Stimulated activated effector memory CD8-positive, alpha-beta T cell treated with anti-CD3 and anti-CD28 coated beads, Interleukin-12 subunit alpha, Interleukin-12 subunit beta, amount 100 ng/mL, for 72 hours (primary cell): ENCODE data around the gene NELFB.

Experiments
- ATAC-seq: fragments of 150-1000 bp; cut with Tn5 transposase; 2 replicates; pipeline ENCODE4 v1.10.0; 2021
- DNase-seq, 2 donors: peaks; one replicate each; pipeline ENCODE4 v3.0.0; 2021 to 2022; ENCODE audit warnings: low spot score in 2 of 2
- H3K27ac Mint-ChIP-seq: one replicate; pipeline ENCODE4 v1.8.0; 2022; ENCODE audit warnings: mild to moderate bottlenecking, mixed read lengths
- H3K36me3 Mint-ChIP-seq: one replicate; pipeline ENCODE4 v1.8.0; 2022; ENCODE audit warnings: mild to moderate bottlenecking, mixed read lengths
- H3K4me1 Mint-ChIP-seq: one replicate; pipeline ENCODE4 v1.8.0; 2022; ENCODE audit warnings: mixed read lengths
- H3K4me3 Mint-ChIP-seq: one replicate; pipeline ENCODE4 v1.8.0; 2022; ENCODE audit warnings: mild to moderate bottlenecking, mixed read lengths
- H3K9me3 Mint-ChIP-seq: one replicate; pipeline ENCODE4 v1.8.0; 2022; ENCODE audit warnings: mixed read lengths

The NELFB gene

DNA sequence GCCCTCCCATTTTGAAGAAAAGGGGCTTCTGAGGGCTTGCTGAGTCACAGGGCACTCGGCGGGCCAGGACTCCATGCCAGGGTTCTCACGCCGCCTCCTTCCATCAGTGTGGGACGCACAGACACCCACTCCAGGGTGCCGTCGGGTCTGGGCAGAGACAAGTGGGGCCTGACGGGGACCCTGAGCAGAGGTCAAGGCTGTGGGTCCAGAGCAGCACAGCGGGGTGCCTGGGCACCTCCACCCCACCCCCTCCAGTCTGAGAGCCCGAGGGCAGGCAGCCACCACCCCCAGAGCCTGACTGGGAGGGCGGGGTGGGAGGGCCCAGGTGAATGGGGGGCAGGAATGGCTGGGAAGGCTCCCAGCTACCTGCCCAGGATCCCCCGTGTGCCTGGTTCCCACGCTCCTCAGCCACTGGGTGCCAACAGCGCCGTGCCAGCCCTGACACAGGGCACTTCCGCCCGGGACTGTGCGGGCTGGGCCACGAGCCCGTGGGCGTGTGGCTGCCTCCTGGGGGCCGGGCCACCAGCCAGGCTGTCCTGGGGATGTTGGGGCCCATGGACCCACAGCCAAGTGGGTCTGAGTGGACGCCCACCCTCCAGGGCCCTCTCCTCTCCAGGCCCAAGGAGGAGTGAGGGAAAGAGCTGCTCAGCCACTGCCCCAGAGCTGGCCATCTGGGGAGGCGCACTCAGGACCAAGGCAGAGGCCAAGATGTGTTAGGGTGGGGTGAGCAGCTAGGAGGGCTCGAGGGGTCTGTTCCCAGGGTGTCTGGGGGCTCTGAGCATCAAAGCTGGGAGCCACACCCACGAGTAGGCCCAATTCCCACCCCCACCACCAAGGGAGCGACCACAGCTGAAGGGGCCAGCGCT is 57.1 kb downstream of the NELFB start:
- no peak overlapping the region for H3K27ac Mint-ChIP-seq
- no peaks in the 10 kb centered on the region for H3K36me3 Mint-ChIP-seq
- ATAC-seq (no peak), DNase-seq (no peak)
- no peaks in the 10 kb centered on the region for H3K9me3 Mint-ChIP-seq
- no peak overlapping the region for H3K4me3 Mint-ChIP-seq
- no peaks in the 10 kb centered on the region for H3K4me1 Mint-ChIP-seq

DNA sequence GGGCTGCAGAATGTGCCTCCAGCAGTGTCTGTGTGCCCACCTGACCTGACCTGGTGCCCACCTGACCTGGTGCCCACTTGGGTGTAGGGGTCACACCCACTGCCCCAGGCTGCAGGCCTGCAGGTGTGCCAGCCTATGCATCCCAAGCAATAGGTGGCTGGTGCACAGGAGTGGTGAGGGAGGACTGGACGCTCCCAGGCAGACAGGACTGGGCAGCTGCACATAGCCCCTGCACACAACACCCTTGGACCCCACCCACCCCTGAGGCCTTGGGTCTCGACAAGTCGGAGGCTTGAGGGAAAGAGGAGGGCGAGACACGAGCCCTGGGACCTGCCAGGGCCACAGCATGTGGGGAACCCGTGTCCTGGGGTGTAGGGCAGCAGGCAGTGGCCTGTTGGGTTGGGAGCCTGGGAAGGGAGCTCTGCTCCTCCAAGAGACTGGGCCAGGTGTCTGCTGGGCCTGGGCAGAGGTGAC is 57.8 kb downstream of the NELFB start:
- Mint-ChIP-seq H3K27ac (no peak overlapping the region), H3K36me3 (no peaks in the 10 kb centered on the region), H3K4me3 (no peak overlapping the region), H3K9me3 (no peaks in the 10 kb centered on the region), H3K4me1 (no peaks in the 10 kb centered on the region)
- no peak for DNase-seq
- no peak for ATAC-seq

DNA sequence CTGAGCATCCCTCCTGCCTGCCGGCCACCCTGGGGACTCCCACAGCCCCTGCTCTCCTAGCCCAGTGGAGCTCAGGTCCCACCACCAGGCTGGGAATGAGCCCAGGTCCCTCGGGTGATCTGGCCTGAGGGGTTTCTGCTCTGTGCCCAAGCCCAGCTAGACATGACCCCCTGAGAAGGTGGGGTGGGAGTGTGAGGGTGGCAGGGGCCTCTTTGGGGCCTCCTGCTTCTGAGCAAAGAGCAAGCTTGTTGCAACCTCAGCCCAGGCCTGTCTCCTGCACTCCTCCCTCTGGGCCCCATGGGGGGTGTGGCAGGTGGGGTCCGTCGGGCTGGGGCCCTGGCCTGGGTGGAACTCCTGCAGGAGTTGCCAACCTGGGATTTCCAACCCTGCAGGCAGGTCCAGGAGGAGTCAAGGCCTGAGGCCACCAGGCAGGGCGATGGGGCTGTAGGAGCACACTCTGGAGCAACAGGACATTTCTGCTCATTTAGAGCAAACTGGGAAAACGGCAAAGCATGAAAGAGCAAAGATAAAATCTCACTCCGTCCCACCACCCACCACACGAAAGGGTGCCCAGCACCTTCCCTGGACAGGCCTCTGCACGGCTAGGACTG is 58.3 kb downstream of the NELFB start:
- H3K27ac Mint-ChIP-seq, result no peak overlapping the region
- H3K4me1 Mint-ChIP-seq, result no peaks in the 10 kb centered on the region
- no peaks in the 10 kb centered on the region for H3K36me3 Mint-ChIP-seq
- H3K4me3 Mint-ChIP-seq, result no peak overlapping the region
- ATAC-seq (no peak), DNase-seq (no peak)
- no peaks in the 10 kb centered on the region for H3K9me3 Mint-ChIP-seq

DNA sequence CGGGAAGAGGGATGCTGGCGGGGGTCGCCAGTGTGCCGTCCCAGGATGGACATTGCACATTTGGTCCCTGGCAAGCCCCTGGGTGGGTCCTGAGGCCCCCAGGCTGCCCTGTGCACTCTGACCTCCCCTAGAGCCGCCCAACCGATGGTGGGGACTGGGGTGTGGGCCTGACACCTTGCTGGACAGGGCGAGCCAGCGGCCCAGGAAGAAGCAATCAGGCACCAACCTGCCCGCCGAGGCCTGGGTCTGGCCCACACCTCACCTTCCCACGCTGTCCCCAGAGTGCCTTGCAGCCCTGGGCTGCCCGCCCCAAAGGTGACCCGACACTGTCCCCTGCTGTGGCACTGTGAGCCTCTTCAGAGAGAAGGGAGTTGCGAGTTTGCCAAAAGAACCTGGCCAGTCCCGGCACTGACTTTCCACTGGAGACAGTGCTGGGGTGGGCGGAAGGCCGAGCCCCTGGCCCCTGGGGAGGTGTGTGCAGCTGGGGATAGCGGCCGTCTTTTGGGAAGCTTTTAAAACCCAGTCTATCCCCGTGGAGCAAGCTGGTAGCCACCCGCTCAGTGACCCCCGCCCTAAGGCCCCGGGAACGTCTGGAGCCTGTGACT is 58.9 kb downstream of the NELFB start:
- no peak overlapping the region for H3K4me3 Mint-ChIP-seq
- H3K27ac Mint-ChIP-seq, result no peak overlapping the region
- no peaks in the 10 kb centered on the region for H3K36me3 Mint-ChIP-seq
- no peaks in the 10 kb centered on the region for H3K9me3 Mint-ChIP-seq
- DNase-seq (no peak), ATAC-seq (no peak)
- no peaks in the 10 kb centered on the region for H3K4me1 Mint-ChIP-seq

DNA sequence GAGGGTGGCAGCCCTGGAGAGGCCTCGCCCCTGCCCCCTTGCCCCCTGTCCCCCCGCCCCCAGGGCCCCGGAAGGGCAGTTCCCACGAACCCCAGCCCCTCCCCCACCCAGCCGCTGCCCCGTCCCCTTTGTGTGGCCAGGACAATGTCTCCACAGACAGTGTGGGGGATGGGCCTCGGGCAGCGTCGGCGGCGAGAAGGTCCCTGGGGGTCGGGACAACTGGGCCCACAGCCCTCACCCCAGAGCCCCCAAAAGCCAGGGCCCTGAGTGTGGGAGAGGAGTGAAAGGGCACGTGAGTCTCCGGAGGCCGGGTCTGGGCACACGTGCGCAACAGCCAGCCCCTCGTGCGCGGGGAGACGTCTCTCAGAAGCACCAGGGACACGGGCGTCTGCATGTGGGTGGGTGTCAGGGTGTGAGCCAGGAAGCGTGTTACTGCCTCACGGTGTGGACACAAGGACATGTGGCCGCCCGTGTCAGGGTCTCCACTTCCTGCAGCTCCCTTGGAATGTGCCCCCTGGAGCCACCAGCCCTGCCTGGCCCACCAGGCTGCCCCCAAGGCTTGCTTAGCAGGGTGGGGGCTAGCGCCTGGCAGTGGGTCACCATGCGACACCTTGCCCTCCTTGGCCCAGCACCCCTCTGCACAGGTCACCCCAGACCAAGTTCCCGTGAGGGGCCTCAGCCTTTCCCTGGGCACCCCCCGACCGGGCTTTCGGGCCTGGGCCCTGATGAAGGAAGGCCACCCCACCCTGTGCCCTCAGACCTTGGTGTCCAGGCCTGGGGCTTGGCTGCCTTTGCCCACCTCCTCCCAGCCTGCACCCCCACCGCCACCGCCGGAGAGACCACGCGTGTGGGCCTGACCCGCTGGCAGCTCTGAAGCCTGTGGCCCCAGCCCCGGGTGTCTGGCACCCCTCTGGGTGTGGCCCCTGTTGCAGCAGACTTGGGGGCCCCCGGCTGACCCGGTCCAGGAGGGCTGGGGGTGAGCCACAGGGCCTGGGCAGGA is 59.7 kb downstream of the NELFB start:
- ATAC-seq, result no peak
- H3K4me3 Mint-ChIP-seq, result no peak overlapping the region
- no peak overlapping the region for H3K27ac Mint-ChIP-seq
- DNase-seq, result no peak
- no peaks in the 10 kb centered on the region for H3K36me3 Mint-ChIP-seq
- H3K4me1 Mint-ChIP-seq, result no peaks in the 10 kb centered on the region
- H3K9me3 Mint-ChIP-seq, result no peaks in the 10 kb centered on the region

DNA sequence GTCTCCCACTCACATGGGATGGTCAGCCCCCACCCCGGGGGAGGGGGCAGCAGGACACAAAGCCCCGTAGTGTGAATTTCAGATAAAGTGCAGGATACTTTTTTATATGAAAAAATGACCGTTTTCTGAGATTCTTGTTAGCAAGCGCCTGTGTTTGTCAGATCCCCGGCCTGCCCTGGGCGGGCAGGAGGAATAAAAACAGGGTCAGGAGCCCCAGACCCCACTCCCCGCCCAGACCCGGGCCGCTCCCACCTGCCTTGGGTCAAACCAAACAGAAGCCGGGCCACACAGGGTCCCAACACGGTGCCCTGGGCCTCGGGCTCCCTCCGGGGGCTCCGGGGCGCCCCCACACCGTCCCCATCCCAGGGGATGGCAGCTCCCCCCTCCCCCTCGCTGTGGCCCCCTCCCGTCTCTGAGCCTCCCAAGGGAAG is 60.5 kb downstream of the NELFB start:
- Mint-ChIP-seq H3K36me3 (no peaks in the 10 kb centered on the region), H3K4me3 (no peak overlapping the region), H3K9me3 (no peaks in the 10 kb centered on the region), H3K27ac (no peak overlapping the region), H3K4me1 (no peaks in the 10 kb centered on the region)
- ATAC-seq (no peak), DNase-seq (no peak)

DNA sequence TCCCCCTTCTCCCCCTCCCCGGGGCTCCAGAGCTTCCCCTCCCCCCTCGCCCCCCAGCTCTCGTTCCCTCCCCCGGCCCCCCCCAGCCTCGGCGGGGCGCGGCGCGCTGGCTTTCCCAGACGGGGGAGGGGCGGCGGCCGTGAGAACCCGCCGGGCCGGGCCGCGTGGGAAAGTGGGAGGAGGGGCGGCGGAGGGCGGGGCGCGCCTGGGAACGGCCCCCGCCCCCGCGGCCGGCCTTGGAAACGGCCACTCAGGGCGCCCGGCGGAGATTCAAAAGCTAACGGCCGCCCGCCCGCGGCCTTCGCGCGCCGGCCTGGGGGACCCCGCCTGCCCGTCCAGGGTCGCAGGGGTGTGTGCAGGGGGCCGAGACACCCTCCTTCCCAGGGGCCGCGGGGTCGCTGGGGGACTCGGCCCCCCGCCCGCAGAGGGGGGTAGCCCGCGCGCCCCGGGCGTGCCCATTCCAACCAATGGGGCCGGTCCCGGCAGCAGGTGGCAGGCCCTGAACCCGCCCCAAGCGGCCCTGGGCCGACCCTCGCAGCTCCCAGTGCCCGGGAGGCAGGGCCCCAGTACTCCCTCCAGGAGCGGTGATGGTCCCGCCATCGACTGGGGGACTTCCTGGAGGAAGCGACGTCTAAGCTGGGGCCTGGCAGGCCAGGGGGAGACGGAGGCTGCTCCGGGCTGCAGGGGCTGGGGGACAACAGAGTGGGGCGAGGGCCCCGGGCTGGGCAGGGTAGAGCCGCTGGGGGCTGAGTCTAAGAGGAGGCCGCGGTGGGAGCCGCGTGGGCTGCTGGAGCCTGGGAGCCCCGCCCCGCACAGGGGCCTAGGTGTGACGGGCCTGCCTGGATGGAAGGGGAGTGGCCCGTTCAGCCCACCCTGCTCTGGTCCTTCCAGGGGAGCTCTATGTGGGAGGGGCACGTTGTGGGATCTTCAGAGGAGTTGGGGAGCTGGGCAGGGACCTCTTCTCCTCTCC is 61.2 kb downstream of the NELFB start:
- H3K4me3 Mint-ChIP-seq, result no peak overlapping the region

DNA sequence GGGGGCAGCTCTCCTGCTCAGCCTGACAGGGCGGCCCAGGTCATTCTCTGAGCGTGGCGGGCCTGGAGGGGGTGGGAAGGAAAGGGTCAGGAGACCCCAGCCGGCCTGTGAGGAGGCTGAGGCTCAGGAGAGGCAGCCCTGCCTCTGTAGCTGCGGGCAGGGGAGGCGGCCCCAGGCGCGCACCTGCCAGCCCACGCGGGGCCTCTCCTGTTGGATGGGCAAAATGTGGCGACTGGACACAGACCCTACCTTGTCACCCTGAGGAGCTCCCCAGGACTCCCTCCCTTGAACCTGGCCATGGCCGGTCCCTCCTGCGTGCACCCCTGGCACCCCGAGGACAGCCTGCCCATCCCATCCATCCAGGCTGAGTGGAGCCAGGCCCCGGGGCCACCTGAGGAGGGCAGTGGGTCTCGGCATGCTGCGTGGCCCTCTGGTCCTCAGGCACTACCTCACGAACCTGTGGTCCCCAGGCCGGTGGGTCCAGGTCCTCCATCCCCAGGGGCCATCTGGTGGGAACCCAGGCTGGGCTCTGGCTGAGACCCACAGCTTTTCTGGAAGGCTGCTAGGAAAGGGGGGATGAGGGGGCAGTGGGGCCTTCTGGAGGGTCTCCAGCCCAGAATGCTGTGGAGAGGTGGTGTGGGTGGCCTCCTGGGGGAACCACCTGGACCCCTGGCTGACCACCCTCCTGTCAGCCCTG is 62.0 kb downstream of the NELFB start:
- H3K27ac Mint-ChIP-seq, result no peak overlapping the region
- no peak for DNase-seq

More for the DNA sequence above, 61.2 kb downstream of the NELFB start:
- DNase-seq (peak in 1 of 2 donors; percentile 52), ATAC-seq (peak; percentile 52)
- no peaks in the 10 kb centered on the region for H3K4me1 Mint-ChIP-seq
- no peaks in the 10 kb centered on the region for H3K36me3 Mint-ChIP-seq
- H3K27ac Mint-ChIP-seq, result no peak overlapping the region
- H3K9me3 Mint-ChIP-seq, result no peaks in the 10 kb centered on the region

DNA sequence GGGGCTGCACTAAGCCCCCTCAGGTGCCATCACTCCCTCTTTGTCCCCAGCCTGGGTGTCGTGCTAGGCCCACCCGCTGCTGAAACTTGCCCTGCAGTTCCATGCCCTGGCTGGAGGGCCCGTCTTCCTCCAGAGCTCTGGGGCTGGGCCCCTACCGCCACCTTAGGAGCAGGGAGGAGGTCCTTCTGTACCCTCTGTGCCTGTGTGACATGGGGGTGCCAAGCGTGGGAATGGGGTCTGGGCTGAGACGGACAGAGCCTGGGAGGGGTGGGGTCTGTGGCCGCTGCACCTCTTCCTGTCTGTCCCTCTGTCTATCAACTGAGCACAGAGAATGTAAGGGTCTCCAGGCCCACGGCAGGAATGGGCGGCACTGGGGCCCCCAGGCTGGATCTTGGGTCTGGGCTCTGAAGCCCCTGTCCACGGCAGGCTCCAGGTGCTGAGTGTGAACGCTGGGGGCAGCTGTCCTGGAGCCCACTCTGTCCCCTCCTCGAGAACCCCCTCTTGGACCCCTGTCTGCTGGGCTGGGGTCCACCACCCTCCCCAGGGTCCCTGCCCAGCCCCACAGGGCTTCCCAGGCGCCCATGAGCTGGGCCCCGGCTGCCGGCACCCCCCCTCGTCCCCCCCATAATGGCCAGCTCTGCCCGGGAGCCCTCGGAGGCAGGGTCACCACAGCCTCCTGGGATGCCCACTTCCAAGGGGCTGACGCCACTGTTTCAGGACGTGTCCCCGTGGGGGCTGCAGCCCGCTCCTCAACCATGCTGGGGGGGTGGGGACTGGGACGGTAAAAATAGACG is 62.8 kb downstream of the NELFB start:
- Mint-ChIP-seq H3K9me3 (no peaks in the 10 kb centered on the region), H3K4me3 (no peak overlapping the region), H3K27ac (no peak overlapping the region), H3K36me3 (no peaks in the 10 kb centered on the region), H3K4me1 (no peaks in the 10 kb centered on the region)
- no peak for ATAC-seq
- no peak for DNase-seq

More for the DNA sequence above, 62.0 kb downstream of the NELFB start:
- no peaks in the 10 kb centered on the region for H3K9me3 Mint-ChIP-seq
- no peaks in the 10 kb centered on the region for H3K4me1 Mint-ChIP-seq
- no peaks in the 10 kb centered on the region for H3K36me3 Mint-ChIP-seq
- H3K4me3 Mint-ChIP-seq, result no peak overlapping the region
- no peak for ATAC-seq

DNA sequence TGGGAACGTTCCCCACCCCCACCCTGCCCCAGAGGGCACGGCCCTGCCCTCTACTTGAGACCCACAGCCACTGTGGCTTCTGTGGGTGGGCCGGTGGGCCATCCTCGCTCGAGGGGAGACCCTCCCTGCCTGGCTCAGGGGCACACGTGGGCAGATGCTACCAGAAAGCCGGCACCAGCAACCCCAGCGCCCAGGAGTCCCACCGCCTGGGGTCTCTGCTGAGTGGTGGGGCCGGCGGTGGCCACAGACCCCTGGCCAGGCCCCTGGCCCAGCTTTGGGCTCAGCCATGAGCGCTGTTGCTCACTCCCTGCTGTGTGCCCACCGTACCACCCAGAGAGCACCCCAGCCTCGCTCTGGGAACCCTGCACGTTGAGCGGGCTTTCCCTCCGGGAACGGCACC is 63.5 kb downstream of the NELFB start:
- DNase-seq (no peak), ATAC-seq (no peak)
- no peak overlapping the region for H3K4me3 Mint-ChIP-seq
- H3K9me3 Mint-ChIP-seq, result no peaks in the 10 kb centered on the region
- H3K27ac Mint-ChIP-seq, result no peak overlapping the region
- H3K36me3 Mint-ChIP-seq, result no peaks in the 10 kb centered on the region
- H3K4me1 Mint-ChIP-seq, result no peaks in the 10 kb centered on the region

DNA sequence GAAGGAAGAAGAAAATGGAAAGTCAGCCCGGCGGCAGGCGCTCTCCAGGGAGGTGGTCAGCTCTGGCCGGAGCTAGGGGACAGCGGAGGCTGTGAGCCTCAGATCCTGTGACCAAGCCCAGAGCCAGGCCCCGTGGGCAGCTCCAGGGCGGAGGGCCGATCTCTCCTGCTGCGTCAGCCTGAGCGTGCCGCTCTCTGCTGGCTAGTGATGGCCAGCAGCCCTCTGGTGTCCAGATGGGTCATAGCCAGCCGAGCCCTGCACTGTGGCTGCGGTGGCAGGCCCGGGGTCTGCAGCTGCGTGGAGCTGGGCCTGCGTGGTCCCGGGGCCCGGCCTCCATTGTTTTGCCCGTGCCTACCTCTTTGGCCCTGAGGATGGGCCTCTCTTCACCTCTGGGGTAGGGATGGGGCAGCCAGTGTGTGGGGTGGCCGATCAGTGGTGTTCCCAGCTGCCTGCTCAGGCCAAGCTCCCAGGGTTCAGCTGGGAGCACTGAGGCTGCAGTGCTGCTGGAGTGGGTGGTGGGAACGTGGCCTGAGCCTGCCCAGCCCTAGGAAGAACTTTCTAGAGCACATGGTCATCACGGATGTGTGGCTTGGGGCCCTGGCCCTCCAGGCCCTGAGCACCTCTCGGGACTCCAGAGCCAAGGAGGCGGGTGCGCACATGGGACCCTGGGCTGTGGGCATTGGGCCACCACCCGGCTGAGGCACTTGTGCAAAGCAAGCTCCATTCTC is 64.0 kb downstream of the NELFB start:
- no peak overlapping the region for H3K4me3 Mint-ChIP-seq
- DNase-seq (no peak), ATAC-seq (no peak)
- no peaks in the 10 kb centered on the region for H3K9me3 Mint-ChIP-seq
- H3K36me3 Mint-ChIP-seq, result no peaks in the 10 kb centered on the region
- H3K27ac Mint-ChIP-seq, result no peak overlapping the region
- no peaks in the 10 kb centered on the region for H3K4me1 Mint-ChIP-seq

DNA sequence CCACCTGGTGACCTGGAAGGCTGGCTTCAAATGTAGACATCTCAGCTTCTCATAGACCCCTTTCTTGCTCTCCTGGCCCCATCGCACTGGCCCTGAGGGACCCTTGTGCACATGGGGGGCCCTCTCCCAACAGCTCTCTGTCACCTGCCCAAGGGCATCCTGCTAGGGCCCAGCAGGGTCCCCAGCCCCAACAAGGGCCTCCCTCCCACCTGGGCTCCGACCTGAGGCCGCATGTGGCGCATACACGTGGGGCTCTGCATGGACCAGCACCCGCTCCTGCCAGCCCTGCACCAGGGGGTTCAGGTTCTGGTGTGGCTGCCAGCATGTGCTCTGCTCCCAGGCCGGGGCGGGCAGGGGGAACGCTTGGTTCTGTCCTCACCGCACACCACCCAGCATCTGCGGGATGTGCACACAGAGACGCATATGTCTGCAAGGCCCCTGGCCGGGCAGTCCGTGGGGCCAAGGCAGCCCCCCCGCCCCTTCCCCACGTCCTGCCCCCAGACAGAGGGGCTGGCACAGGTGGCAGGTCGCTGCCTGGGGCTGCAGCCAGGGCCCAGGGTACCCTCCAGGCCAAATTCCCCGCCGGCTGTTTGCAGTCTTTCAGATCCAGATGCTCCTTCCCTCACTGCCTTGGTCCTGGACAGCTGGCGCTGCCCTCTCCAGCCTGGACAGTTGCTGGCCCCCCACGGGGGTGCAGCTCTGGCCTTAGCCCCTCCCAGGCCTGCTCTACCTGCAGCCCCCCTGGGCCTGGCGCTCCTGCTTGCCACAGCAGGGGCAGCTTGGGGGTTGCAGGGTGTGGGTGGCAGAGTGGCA is 64.8 kb downstream of the NELFB start:
- no peak for DNase-seq
- no peak for ATAC-seq
- Mint-ChIP-seq H3K4me3 (no peak overlapping the region), H3K27ac (no peak overlapping the region), H3K9me3 (no peaks in the 10 kb centered on the region), H3K36me3 (no peaks in the 10 kb centered on the region), H3K4me1 (no peaks in the 10 kb centered on the region)
